Mucosa of stomach (tissue), 1 donor: ENCODE data around the gene SNX18.
"Not testable (repeated sequence)": the region's sequence is repeated elsewhere in the genome, so short reads cannot be mapped to it uniquely, and the experiment has no call there.

Source experiments
- H3K27me3 ChIP-seq: one replicate; pipeline ENCODE4 v1.7.0; 2013; ENCODE audit warnings: mild to moderate bottlenecking, low read length; ENCODE audit not compliant: control insufficient read depth, insufficient read depth
- H3K36me3 ChIP-seq: one replicate; pipeline ENCODE4 v1.7.0; 2013; ENCODE audit warnings: low read length; ENCODE audit not compliant: control insufficient read depth, insufficient read depth
- H3K4me1 ChIP-seq: one replicate; pipeline ENCODE4 v1.7.0; 2013; ENCODE audit warnings: mild to moderate bottlenecking, low read length; ENCODE audit not compliant: control insufficient read depth, insufficient read depth
- H3K4me3 ChIP-seq: one replicate; pipeline ENCODE4 v1.7.0; 2013; ENCODE audit warnings: low read length
- H3K9ac ChIP-seq: one replicate; pipeline ENCODE4 v1.7.0; 2013; ENCODE audit warnings: mild to moderate bottlenecking, low read length, moderate library complexity
- H3K9me3 ChIP-seq: one replicate; pipeline ENCODE4 v1.7.0; 2013; ENCODE audit warnings: mild to moderate bottlenecking, low read length, moderate library complexity; ENCODE audit not compliant: control insufficient read depth
- donor health status: Pancreatic carcinoma.

Gene SNX18

GRCh38 chr5:54534191-54535004 lies 16.8 kb downstream of the SNX18 start:
- Histone ChIP-seq H3K36me3 (no peaks in the 10 kb centered on the region), H3K9ac (no peak overlapping the region), H3K4me1 (peaks cover 16% of the 10 kb centered on the region), H3K27me3 (no peaks in the 10 kb centered on the region), H3K4me3 (no peak overlapping the region), H3K9me3 (no peaks in the 10 kb centered on the region)

DNA sequence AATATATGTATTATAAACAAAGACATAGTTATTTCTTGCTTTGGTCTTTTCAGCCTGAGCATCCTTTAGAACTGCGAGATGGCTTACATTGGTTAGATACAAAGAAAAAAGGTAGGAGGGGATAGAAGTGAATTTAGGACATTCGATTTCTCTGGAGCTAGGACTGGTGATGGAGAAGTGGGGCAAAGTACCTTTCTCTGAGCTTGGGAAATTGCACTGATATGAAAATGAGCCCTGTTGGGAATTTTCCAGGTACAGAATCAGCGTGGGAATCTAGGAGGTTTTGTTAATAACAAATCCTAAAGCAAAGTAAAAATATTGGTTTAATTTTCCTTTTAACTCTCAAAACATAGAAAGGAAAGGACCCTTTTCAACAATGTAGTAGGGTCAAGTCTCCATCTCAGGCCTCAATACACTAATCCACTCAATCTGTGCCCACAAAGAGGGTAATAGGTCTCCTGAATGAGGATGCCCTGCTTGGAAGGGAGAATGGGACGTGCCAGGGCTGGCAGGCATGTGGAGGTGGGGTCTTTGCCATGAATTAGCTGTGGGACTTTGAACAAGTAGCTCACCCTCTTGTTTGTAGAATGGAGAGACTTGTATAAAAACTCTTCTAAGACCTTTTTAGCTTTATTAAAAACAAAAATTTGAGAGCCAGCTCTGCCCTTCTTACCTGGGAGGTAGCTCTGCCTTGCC lies 17.7 kb downstream of the SNX18 start:
- Histone ChIP-seq H3K4me3 (no peak overlapping the region), H3K9me3 (no peaks in the 10 kb centered on the region), H3K27me3 (no peaks in the 10 kb centered on the region), H3K36me3 (no peaks in the 10 kb centered on the region), H3K9ac (no peak overlapping the region), H3K4me1 (peaks cover 16% of the 10 kb centered on the region)

DNA sequence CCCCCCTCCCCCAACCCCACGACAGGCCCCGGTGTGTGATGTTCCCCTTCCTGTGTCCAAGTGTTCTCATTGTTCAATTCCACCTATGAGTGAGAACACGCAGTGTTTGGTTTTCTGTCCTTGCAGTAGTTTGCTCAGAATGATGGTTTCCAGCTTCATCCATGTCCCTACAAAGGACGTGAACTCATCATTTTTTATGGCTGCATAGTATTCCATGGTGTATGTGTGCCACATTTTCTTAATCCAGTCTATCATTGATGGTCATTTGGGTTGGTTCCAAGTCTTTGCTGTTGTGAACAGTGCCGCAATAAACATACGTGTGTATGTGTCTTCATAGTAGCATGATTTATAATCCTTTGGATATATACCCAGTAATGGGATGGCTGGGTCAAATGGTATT lies 18.8 kb downstream of the SNX18 start:
- H3K4me1 ChIP-seq, result peaks cover 17% of the 10 kb centered on the region
- H3K9ac ChIP-seq, H3K36me3 ChIP-seq, H3K27me3 ChIP-seq, H3K4me3 ChIP-seq, H3K9me3 ChIP-seq: not testable (repeated sequence)

DNA sequence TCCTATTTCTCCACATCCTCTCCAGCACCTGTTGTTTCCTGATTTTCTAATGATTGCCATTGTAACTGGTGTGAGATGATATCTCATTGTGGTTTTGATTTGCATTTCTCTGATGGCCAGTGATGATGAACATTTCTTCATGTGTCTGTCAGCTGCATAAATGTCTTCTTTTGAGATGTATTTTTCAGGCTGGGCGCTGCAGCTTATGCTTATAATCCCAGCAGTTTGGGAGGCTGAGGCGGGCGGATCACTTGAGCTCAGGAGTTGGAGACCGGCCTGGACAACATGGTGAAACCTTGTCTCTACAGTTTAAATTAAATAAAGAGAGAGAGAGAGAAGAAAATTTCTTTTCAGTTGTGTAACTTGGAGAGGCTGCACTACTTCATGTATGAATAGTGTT lies 19.3 kb downstream of the SNX18 start:
- not testable (repeated sequence) for H3K4me3 ChIP-seq, H3K9me3 ChIP-seq, H3K27me3 ChIP-seq, H3K36me3 ChIP-seq, H3K9ac ChIP-seq
- H3K4me1 ChIP-seq, result peaks cover 22% of the 10 kb centered on the region

- no peaks in the 10 kb centered on the region for H3K9me3 ChIP-seq
- H3K4me3 ChIP-seq, result no peak overlapping the region
- H3K4me1 ChIP-seq, result peaks cover 28% of the 10 kb centered on the region
- H3K36me3 ChIP-seq, result no peaks in the 10 kb centered on the region
- H3K9ac ChIP-seq, result no peak overlapping the region
- no peaks in the 10 kb centered on the region for H3K27me3 ChIP-seq
These were observed 20.2 kb downstream of the SNX18 start for GRCh38 chr5:54537725-54538124.

DNA sequence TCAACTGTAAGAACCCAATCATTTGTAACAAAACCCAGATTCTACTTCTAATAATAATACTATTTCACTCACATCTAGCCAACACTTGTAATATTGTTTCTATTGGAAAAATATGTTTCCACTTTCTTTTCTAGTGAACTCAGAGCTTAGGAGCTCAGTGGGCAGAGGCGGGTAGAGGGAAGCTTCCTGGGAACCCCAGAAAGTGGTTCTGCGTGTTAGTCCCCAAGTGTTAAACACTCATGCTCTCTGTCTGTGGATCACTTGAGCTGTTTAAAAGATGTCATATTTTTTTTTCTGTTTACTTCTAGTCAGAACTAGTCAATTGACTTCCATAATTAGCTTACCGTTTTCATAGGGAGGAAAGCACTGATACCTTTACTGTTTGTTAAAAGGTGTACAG lies 20.6 kb downstream of the SNX18 start:
- H3K4me1 ChIP-seq, result peaks cover 27% of the 10 kb centered on the region
- H3K4me3 ChIP-seq, result no peak overlapping the region
- H3K9me3 ChIP-seq, result no peaks in the 10 kb centered on the region
- H3K36me3 ChIP-seq, result no peaks in the 10 kb centered on the region
- H3K27me3 ChIP-seq, result no peaks in the 10 kb centered on the region
- H3K9ac ChIP-seq, result no peak overlapping the region

DNA sequence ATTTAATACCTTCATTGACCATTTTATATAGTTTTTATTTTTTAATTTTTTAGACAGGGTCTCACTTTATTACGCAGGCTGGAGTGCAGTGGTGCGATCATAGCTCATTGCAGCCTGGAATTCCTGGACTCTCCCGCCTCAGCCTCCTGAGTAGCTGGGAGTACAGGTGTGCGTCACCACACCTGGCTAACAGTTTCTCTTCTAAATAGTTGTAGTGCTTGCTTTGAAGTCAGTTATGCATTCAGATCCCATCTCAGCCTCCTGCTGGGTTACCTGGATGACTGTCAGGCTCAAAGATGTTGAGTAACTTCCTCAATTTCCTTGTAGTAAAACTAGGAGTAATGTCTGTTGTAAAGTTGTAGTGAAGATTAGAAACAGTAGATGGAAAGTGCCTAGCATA lies 21.4 kb downstream of the SNX18 start:
- Histone ChIP-seq H3K27me3 (no peaks in the 10 kb centered on the region), H3K4me1 (peaks cover 19% of the 10 kb centered on the region), H3K9ac (no peak overlapping the region), H3K4me3 (no peak overlapping the region), H3K9me3 (no peaks in the 10 kb centered on the region), H3K36me3 (no peaks in the 10 kb centered on the region)

GRCh38 chr5:54540286-54540685 lies 22.7 kb downstream of the SNX18 start:
- H3K9ac ChIP-seq, result no peak overlapping the region
- H3K36me3 ChIP-seq, result no peaks in the 10 kb centered on the region
- H3K9me3 ChIP-seq, result no peaks in the 10 kb centered on the region
- no peak overlapping the region for H3K4me3 ChIP-seq
- H3K27me3 ChIP-seq, result no peaks in the 10 kb centered on the region
- H3K4me1 ChIP-seq, result peaks cover 12% of the 10 kb centered on the region

GRCh38 chr5:54541823-54542783 lies 24.5 kb downstream of the SNX18 start:
- Histone ChIP-seq H3K27me3 (no peaks in the 10 kb centered on the region), H3K4me1 (peaks cover 12% of the 10 kb centered on the region), H3K9me3 (no peaks in the 10 kb centered on the region), H3K4me3 (no peak overlapping the region), H3K36me3 (no peaks in the 10 kb centered on the region), H3K9ac (no peak overlapping the region)

- no peaks in the 10 kb centered on the region for H3K9me3 ChIP-seq
- H3K4me3 ChIP-seq, result no peak overlapping the region
- H3K27me3 ChIP-seq, result no peaks in the 10 kb centered on the region
- H3K9ac ChIP-seq, result no peak overlapping the region
- no peaks in the 10 kb centered on the region for H3K36me3 ChIP-seq
- H3K4me1 ChIP-seq, result peaks cover 24% of the 10 kb centered on the region
These were observed 26.5 kb downstream of the SNX18 start for GRCh38 chr5:54544044-54544443.

GRCh38 chr5:54545796-54546195 lies 28.2 kb downstream of the SNX18 start:
- Histone ChIP-seq H3K4me1 (peaks cover 24% of the 10 kb centered on the region), H3K4me3 (no peak overlapping the region), H3K9ac (no peak overlapping the region), H3K9me3 (no peaks in the 10 kb centered on the region), H3K27me3 (no peaks in the 10 kb centered on the region), H3K36me3 (no peaks in the 10 kb centered on the region)
